Smooth muscle cell (in vitro differentiated cells): Measurements from ENCODE around the gene TOB2. TPM values are rescaled to one million over a fixed set of nuclear protein-coding genes. Genes with fewer than 3 reads are reported as not detected.

ENCODE experiments used
- DNase-seq: peaks from one replicate; lab custom pipeline; 2025; ENCODE audit not compliant: unreplicated experiment; lab: John Stamatoyannopoulos, UW
- H2AFZ ChIP-seq: fragments of 200-600 bp; sonication (generic); 2 replicates; pipeline ENCODE4 v1.6.0; 2016; ENCODE audit warnings: antibody characterized with exemption, low read depth, mild to moderate bottlenecking
- H3F3A ChIP-seq: fragments of 200-600 bp; sonication (generic); 2 replicates; pipeline ENCODE4 v1.6.0; 2017; ENCODE audit warnings: antibody characterized with exemption, low read depth
- H3K27ac ChIP-seq: fragments of 200-600 bp; sonication (generic); 2 replicates; pipeline ENCODE4 v1.5.1; 2016; ENCODE audit warnings: low read depth, mild to moderate bottlenecking
- H3K27me3 ChIP-seq: fragments of 200-600 bp; sonication (generic); 2 replicates; pipeline ENCODE4 v1.6.1; 2016; ENCODE audit warnings: low read depth, mild to moderate bottlenecking
- H3K36me3 ChIP-seq: fragments of 200-600 bp; sonication (generic); 2 replicates; pipeline ENCODE4 v1.5.1; 2016; ENCODE audit warnings: low read depth
- H3K4me1 ChIP-seq: fragments of 200-600 bp; sonication (generic); 2 replicates; pipeline ENCODE4 v1.5.1; 2016; ENCODE audit warnings: low read depth
- H3K4me2 ChIP-seq: fragments of 200-600 bp; sonication (generic); 2 replicates; pipeline ENCODE4 v1.6.0; 2016; ENCODE audit warnings: mild to moderate bottlenecking
- H3K4me3 ChIP-seq: fragments of 200-600 bp; sonication (generic); 2 replicates; pipeline ENCODE4 v1.5.1; 2016; ENCODE audit warnings: mild to moderate bottlenecking
- H3K79me2 ChIP-seq: fragments of 200-600 bp; sonication (generic); 2 replicates; pipeline ENCODE4 v1.6.0; 2016; ENCODE audit warnings: low read depth, mild to moderate bottlenecking
- H3K9ac ChIP-seq: fragments of 200-600 bp; sonication (generic); 2 replicates; pipeline ENCODE4 v1.6.0; 2016; ENCODE audit warnings: low read depth
- H3K9me3 ChIP-seq: fragments of 200-600 bp; sonication (generic); replicated peaks from 2 replicates; pipeline ENCODE4 v1.5.1; 2016; ENCODE audit warnings: low read depth
- H4K20me1 ChIP-seq: fragments of 200-600 bp; sonication (generic); 2 replicates; pipeline ENCODE4 v1.6.0; 2016; ENCODE audit warnings: low read depth
- WGBS: methylation state at CpG from one replicate; pipeline ENCODE4 v1.1.7; 2016; ENCODE audit warnings: low lambda C conversion rate; 5-methylcytosine and 5-hydroxymethylcytosine counted together
- polyA plus RNA-seq: library from polyadenylated mRNA; unstranded; fragments of >200 nt; fragmentation: Nextera tagmentation; extraction: Ambion mirVana; gene quantifications from 2 replicates; pipeline ENCODE4 v1.2.1, GENCODE V29; 2016
- total RNA-seq: library from RNA; depleted of rRNA; stranded (reverse); fragments of >200 nt; gene quantifications from 2 replicates; pipeline ENCODE4 v1.2.3, GENCODE V29; 2014
- TF ChIP-seq, protein P1 (sequence below): fragments of 200-600 bp; sonication (generic); IDR thresholded peaks from 2 replicates; pipeline ENCODE4 v1.5.1; 2017; ENCODE audit warnings: borderline replicate concordance, mild to moderate bottlenecking, antibody characterized with exemption; ENCODE audit not compliant: insufficient read depth, poor library complexity, severe bottlenecking

The TOB2 gene
- total and polyA plus RNA-seq, 2 experiments from 2014 or later = 19.7 to 27.0 TPM

DNA sequence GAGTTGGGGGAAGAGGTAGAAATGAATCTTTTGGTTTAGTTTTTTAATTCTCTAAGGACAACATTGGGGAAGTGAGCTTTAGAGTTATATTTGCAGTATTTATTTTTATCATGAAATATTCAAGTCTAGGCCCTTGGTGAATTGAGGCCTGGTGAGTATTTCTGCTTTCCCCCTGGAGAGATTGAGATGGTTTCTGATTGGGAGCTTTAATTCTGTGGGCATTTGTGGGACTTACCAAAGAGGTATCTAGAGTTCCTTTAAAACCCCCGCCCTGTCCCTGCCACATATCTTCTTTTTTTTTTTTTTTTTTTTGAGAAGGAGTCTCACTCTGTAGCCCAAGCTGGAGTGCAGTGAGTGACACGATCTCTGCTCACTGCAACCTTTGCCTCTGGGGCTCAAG, 31.9 kb upstream of the TOB2 start:
- H3K9ac ChIP-seq = no peak overlapping the region
- no peak for DNase-seq
- peaks cover 14% of the 10 kb centered on the region for H3F3A ChIP-seq
- H3K79me2 ChIP-seq = peaks cover 79% of the 10 kb centered on the region
- TF ChIP-seq, protein P1, sequence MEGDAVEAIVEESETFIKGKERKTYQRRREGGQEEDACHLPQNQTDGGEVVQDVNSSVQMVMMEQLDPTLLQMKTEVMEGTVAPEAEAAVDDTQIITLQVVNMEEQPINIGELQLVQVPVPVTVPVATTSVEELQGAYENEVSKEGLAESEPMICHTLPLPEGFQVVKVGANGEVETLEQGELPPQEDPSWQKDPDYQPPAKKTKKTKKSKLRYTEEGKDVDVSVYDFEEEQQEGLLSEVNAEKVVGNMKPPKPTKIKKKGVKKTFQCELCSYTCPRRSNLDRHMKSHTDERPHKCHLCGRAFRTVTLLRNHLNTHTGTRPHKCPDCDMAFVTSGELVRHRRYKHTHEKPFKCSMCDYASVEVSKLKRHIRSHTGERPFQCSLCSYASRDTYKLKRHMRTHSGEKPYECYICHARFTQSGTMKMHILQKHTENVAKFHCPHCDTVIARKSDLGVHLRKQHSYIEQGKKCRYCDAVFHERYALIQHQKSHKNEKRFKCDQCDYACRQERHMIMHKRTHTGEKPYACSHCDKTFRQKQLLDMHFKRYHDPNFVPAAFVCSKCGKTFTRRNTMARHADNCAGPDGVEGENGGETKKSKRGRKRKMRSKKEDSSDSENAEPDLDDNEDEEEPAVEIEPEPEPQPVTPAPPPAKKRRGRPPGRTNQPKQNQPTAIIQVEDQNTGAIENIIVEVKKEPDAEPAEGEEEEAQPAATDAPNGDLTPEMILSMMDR = no peak
- H3K4me3 ChIP-seq = no peak overlapping the region
- WGBS = 95% methylated on average over 1 of the region's 2 CpGs
- H3K9me3 ChIP-seq = no peaks in the 10 kb centered on the region
- H3K4me1 ChIP-seq = peaks cover 32% of the 10 kb centered on the region
- H3K27ac ChIP-seq = no peak overlapping the region
- H4K20me1 ChIP-seq = peaks cover 96% of the 10 kb centered on the region
- H3K4me2 ChIP-seq = no peak overlapping the region
- H2AFZ ChIP-seq = no peak overlapping the region
- no peaks in the 10 kb centered on the region for H3K36me3 ChIP-seq
- H3K27me3 ChIP-seq = no peaks in the 10 kb centered on the region

DNA sequence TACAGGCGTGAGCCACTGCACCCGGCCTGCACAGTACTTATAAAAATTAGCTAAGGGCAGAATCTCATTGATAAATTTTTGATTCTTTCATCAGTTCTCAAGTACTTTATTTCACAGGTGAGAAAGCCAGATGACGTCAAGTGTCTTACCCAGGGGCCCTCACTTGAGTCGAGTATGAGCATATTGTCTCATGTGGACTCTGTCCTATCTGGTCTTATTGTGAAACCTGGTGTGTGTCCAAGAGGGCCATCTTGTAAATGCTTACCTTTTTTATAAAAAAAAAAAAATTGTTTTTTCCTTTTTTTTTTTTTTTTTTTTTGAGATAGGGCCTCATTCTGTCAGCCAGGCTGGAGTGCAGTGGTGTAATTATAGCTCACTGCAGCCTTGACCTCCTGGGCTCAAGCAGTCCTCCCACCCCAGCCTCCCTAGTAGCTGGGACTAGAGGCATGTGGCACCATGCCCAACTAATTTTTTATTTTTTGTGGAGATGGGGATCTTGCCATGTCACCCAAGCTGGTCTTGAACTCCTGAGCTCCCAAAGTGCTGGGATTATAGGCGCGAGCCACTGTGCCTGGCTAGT, 28.4 kb upstream of the TOB2 start:
- Histone ChIP-seq H3F3A (peaks cover 4% of the 10 kb centered on the region), H3K4me1 (peaks cover 16% of the 10 kb centered on the region), H3K4me3 (no peak overlapping the region), H3K9ac (no peak overlapping the region), H3K27me3 (no peaks in the 10 kb centered on the region), H2AFZ (no peak overlapping the region), H4K20me1 (peaks cover 74% of the 10 kb centered on the region), H3K9me3 (no peaks in the 10 kb centered on the region), H3K4me2 (no peak overlapping the region), H3K27ac (no peak overlapping the region), H3K36me3 (no peaks in the 10 kb centered on the region), H3K79me2 (peaks cover 93% of the 10 kb centered on the region)
- 97% methylated on average over 6 of the region's 6 CpGs for WGBS
- DNase-seq = no peak
- TF ChIP-seq, protein P1 = no peak

DNA sequence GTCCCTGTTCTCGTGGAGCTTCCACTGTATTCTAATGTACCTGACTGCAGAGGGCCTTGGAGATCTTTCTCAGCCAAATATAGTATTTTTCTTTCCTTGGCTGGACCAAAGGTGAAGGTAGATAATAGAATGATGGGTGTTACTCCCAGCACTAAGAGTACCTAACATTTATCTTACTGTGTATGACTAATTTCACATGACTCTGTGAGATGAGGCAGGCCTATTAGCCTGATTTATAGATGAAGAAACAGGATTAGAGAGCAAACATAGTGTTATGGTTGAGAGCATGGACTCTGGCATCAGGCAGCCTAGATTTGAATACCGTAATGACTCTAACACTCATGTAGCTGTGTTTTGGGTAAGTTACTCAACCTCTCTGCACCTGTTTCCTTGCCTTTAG, 25.0 kb upstream of the TOB2 start:
- Histone ChIP-seq H4K20me1 (peaks cover 40% of the 10 kb centered on the region), H3K27me3 (no peaks in the 10 kb centered on the region), H3K79me2 (peaks cover 93% of the 10 kb centered on the region), H3K9me3 (no peaks in the 10 kb centered on the region), H3K4me2 (no peak overlapping the region), H3K4me3 (no peak overlapping the region), H3K27ac (no peak overlapping the region), H3K36me3 (no peaks in the 10 kb centered on the region), H3F3A (no peaks in the 10 kb centered on the region), H2AFZ (no peak overlapping the region), H3K9ac (no peak overlapping the region), H3K4me1 (peaks cover 15% of the 10 kb centered on the region)
- WGBS = 91% methylated on average over 2 of the region's 2 CpGs
- no peak for DNase-seq
- TF ChIP-seq, protein P1 = no peak

- TF ChIP-seq, protein P1 = no peak
- Histone ChIP-seq H3K9me3 (no peaks in the 10 kb centered on the region), H3K27me3 (no peaks in the 10 kb centered on the region), H3F3A (no peaks in the 10 kb centered on the region), H3K9ac (no peak overlapping the region), H2AFZ (no peak overlapping the region), H3K4me2 (no peak overlapping the region), H3K36me3 (no peaks in the 10 kb centered on the region), H3K79me2 (peaks cover 92% of the 10 kb centered on the region), H3K4me1 (peaks cover 15% of the 10 kb centered on the region), H4K20me1 (peaks cover 33% of the 10 kb centered on the region), H3K4me3 (peak overlapping the region; percentile 85), H3K27ac (no peak overlapping the region)
- no peak for DNase-seq
- 97% methylated on average over 2 of the region's 2 CpGs for WGBS
Measured at GRCh38 chr22:41470886-41471285, 24.3 kb upstream of the TOB2 start.
